Measurements from ENCODE around the gene OSBPL1A. TPM values are rescaled to one million over a fixed set of nuclear protein-coding genes. Genes with fewer than 3 reads are reported as not detected.
A peak's percentile ranks its signal among the peaks of the same experiment; 100 is the strongest.

OSBPL1A gene
- total and polyA plus RNA-seq, 2 of the 8 experiments (the other 6 are each of a cell fraction or from before 2014, with no cell fraction given), result 53.2 to 74.9 TPM

DNA sequence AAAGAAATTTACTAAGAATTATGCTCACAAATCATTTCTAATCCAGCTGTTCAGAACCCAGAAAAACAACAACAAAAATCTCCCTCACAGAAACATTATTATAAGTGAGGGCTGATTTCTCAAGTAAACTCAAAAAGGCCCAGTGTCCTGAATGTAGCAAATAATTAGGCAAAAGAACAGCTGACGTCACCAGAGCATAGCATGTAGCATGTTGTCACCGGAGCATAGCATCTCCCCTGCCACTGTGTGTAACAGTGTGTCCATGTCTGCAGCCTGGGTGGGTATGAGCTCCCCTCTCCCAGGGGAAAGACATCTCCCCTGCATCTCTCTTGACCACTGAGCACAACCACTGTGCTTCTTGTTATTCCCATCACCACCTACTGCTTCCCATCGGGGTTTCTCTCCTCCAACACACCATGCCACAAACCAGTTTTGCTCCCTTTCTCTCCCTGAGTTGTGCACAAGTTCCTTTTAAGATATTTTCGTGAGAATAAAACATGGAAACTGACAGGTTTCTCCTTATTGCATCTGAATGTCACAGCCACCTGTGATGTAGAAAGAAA lies 132.0 kb downstream of the OSBPL1A start:
- Histone ChIP-seq H3K27me3 (replicated peaks in 1 of 4; ENCODE audit: control insufficient read depth in 3 of 4, extremely low read depth in 1 of 4, insufficient read depth in 3 of 4, low read length in 3 of 4) (no peaks in the 10 kb centered on the region), H3K9ac (replicated peaks in 1 of 4; ENCODE audit: extremely low read depth in 1 of 4, low read depth in 3 of 4, low read length in 3 of 4) (no peak overlapping the region), H3K23me2 (ENCODE audit: low read depth, low read length) (no peaks in the 10 kb centered on the region), H2AK5ac (ENCODE audit: low read depth, low read length) (no peak overlapping the region; the same call in 1 of the 2 replicates), H4K91ac (replicated peaks; ENCODE audit: insufficient read length, low read length) (no peak overlapping the region), H3K79me1 (ENCODE audit: low read depth, low read length) (peaks cover 6% of the 10 kb centered on the region), H2BK20ac (ENCODE audit: low read length) (no peak overlapping the region), H2BK5ac (ENCODE audit: low read depth, low read length) (no peak overlapping the region), H2BK12ac (ENCODE audit: low read depth, low read length) (no peak overlapping the region), H3K56ac (replicated peaks; ENCODE audit: insufficient read length, low read depth, low read length) (no peak overlapping the region), H3K23ac (ENCODE audit: insufficient read length) (no peak overlapping the region), H2BK15ac (ENCODE audit: low read length) (peak overlapping the region; percentile 36; the same call in 1 of the 2 replicates), H3K18ac (ENCODE audit: extremely low read depth, low read length) (peak overlapping the region; percentile 42; the same call in 1 of the 2 replicates), H3K9me3 (ENCODE audit: insufficient read depth in 2 of 2, low read depth in 1 of 2, low read length in 1 of 2) (no peaks in the 10 kb centered on the region), H4K8ac (ENCODE audit: extremely low read depth, insufficient read depth, low read length) (no peak overlapping the region), H3K14ac (ENCODE audit: insufficient read length) (no peak overlapping the region), H4K5ac (ENCODE audit: insufficient read length, low read depth, low read length) (no peak overlapping the region), H3K27ac (ENCODE audit: low read depth, low read length) (no peak overlapping the region), H2BK120ac (replicated peaks; ENCODE audit: low read depth, low read length) (no peak overlapping the region), H2AFZ (ENCODE audit: low read length) (no peak overlapping the region), H4K20me1 (replicated peaks in 1 of 2; ENCODE audit: control insufficient read depth in 1 of 2, insufficient read depth in 2 of 2, low read length in 2 of 2) (peaks cover 0 to 1% of the 10 kb centered on the region in 2 experiments), H3K79me2 (ENCODE audit: control insufficient read depth in 1 of 2, insufficient read depth in 2 of 2, low read length in 2 of 2) (peaks cover 0 to 80% of the 10 kb centered on the region in 2 experiments; a peak in 3 of 4 replicates), H3K4me1 (replicated peaks in 1 of 4; ENCODE audit: control insufficient read depth in 3 of 4, insufficient read depth in 4 of 4, low read length in 3 of 4) (peaks cover 3 to 14% (median 10%) of the 10 kb centered on the region in 4 experiments; a peak in 5 of 7 replicates), H3K4ac (replicated peaks; ENCODE audit: insufficient read length, low read depth, low read length) (no peak overlapping the region), H3K4me2 (ENCODE audit: insufficient read depth in 1 of 2, low read depth in 2 of 2, low read length in 2 of 2) (peak overlapping the region; percentile 43 to 56), H3K36me3 (ENCODE audit: control insufficient read depth in 2 of 4, insufficient read depth in 4 of 4, low read length in 3 of 4) (no peaks in the 10 kb centered on the region), H3K4me3 (ENCODE audit: extremely low read depth in 1 of 4, insufficient read depth in 2 of 4, low read depth in 3 of 4, low read length in 4 of 4) (peak overlapping the region in 1 of 4 experiments; percentile 19; a peak in 1 of 8 replicates)
- FAIRE-seq (peak; percentile 48), DNase-seq (ENCODE audit: low read depth in 1 of 2, low spot score in 2 of 2) (no peak)
- CTCF ChIA-PET (ENCODE audit: partially characterized antibody), result no interaction called here
- POLR2A ChIA-PET (ENCODE audit: partially characterized antibody), result no interaction called here
- WGBS, 2 experiments (ENCODE audit: extremely low coverage in 1 of 2, insufficient coverage in 1 of 2, insufficient read length in 1 of 2, insufficient replicate concordance in 2 of 2, low coverage in 1 of 2, low lambda C conversion rate in 2 of 2, missing lambda C conversion rate in 1 of 2), result 66% methylated on average over 4 of the region's 4 CpGs; no CpG with 5 or more reads in 1 of the 2 experiments
- TF ChIP-seq, protein P1, sequence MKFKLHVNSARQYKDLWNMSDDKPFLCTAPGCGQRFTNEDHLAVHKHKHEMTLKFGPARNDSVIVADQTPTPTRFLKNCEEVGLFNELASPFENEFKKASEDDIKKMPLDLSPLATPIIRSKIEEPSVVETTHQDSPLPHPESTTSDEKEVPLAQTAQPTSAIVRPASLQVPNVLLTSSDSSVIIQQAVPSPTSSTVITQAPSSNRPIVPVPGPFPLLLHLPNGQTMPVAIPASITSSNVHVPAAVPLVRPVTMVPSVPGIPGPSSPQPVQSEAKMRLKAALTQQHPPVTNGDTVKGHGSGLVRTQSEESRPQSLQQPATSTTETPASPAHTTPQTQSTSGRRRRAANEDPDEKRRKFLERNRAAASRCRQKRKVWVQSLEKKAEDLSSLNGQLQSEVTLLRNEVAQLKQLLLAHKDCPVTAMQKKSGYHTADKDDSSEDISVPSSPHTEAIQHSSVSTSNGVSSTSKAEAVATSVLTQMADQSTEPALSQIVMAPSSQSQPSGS (IDR thresholded peaks at IDR 0.05; ENCODE audit: low read length), result no peak
- no peak for TF ChIP-seq POU5F1 (IDR thresholded peaks at IDR 0.05; ENCODE audit: low read depth, low read length)
- no peak for TF ChIP-seq NANOG (IDR thresholded peaks at IDR 0.05; ENCODE audit: insufficient read depth, low read depth, low read length, poor library complexity, severe bottlenecking)
- no peak for TF ChIP-seq EZH2 (IDR thresholded peaks at IDR 0.05; ENCODE audit: low read depth, low read length, severe bottlenecking)
- TF ChIP-seq HDAC6 (IDR thresholded peaks at IDR 0.05; ENCODE audit: low read depth, low read length), result no peak
- TF ChIP-seq BCL11A (IDR thresholded peaks at IDR 0.05; ENCODE audit: low read depth in 2 of 2, low read length in 2 of 2), result no peak
- TF ChIP-seq SP4 (IDR thresholded peaks at IDR 0.05; ENCODE audit: low read length), result no peak
- TF ChIP-seq ZNF274 (IDR thresholded peaks at IDR 0.05; ENCODE audit: borderline replicate concordance, extremely low read depth, low read length), result no peak
